ENCODE results near the gene ADGRG6.
"Not testable (repeated sequence)": the region's sequence is repeated elsewhere in the genome, so short reads cannot be mapped to it uniquely, and the experiment has no call there.

- not testable (repeated sequence) for TF ChIP-seq CTCF (conservative IDR thresholded peaks at IDR 0.05; ENCODE audit: low read length); EZH2phosphoT487 (IDR thresholded peaks at IDR 0.05; ENCODE audit: borderline replicate concordance)
These were observed 126.7 kb downstream of the ADGRG6 start for GRCh38 chr6:142428468-142428867.
